ENCODE data around the gene PLET1.

Gene PLET1

DNA sequence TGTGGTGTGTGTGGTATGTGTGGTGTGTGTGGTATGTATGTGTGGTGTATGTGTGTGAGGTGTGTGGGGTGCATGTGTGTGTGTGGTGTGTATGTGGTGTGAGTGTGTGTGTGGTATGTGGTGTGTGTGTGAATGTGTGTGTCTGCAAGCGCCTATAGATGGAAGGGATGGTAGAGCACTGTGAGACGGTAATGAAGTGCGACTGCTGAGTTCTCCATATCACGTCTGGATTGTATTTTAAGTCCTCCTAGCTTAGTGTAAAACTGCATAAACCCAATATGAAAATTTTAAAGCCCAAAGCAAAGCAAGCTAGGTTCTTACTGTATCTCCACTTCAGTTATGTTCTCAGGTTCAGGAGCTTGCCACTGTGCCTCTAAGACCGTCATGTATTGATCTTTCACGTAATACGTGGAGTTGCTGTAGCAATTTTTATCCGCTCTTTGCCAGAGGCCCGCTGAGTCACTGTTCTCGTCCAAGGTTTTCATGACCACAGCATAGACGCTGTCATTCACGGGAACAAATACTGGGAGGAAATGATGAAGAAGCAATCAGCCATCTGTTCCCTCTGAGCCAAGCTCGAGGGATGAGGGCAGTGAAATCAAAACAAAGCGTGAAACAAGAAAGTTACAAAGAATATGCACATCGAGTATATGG lies 5.5 kb downstream of the PLET1 start:
- no peak for TF ChIP-seq CTCF (IDR thresholded peaks at IDR 0.05; ENCODE audit: control insufficient read depth, insufficient read depth, low read depth, low read length, missing control alignments)
- peak; percentile 53 for DNase-seq (ENCODE audit: low read depth)
- no peak overlapping the region for H3K4me3 ChIP-seq (ENCODE audit: control insufficient read depth, low read depth, low read length)

- DNase-seq (ENCODE audit: low read depth) = no peak
- no peak for TF ChIP-seq CTCF (IDR thresholded peaks at IDR 0.05; ENCODE audit: control insufficient read depth, insufficient read depth, low read depth, low read length, missing control alignments)
- H3K4me3 ChIP-seq (ENCODE audit: control insufficient read depth, low read depth, low read length) = no peak overlapping the region
These were observed 6.9 kb downstream of the PLET1 start for GRCh38 chr11:112253605-112254242.

- no peak for TF ChIP-seq CTCF (IDR thresholded peaks at IDR 0.05; ENCODE audit: control insufficient read depth, insufficient read depth, low read depth, low read length, missing control alignments)
- no peak overlapping the region for H3K4me3 ChIP-seq (ENCODE audit: control insufficient read depth, low read depth, low read length)
- DNase-seq (ENCODE audit: low read depth) = no peak
These were observed 10.6 kb downstream of the PLET1 start for GRCh38 chr11:112249871-112250610.

GRCh38 chr11:112248201-112248600 lies 12.5 kb downstream of the PLET1 start:
- no peak for TF ChIP-seq CTCF (IDR thresholded peaks at IDR 0.05; ENCODE audit: control insufficient read depth, insufficient read depth, low read depth, low read length, missing control alignments)
- DNase-seq (ENCODE audit: low read depth) = no peak
- H3K4me3 ChIP-seq (ENCODE audit: control insufficient read depth, low read depth, low read length) = no peak overlapping the region

- H3K4me3 ChIP-seq (ENCODE audit: control insufficient read depth, low read depth, low read length) = no peak overlapping the region
- no peak for TF ChIP-seq CTCF (IDR thresholded peaks at IDR 0.05; ENCODE audit: control insufficient read depth, insufficient read depth, low read depth, low read length, missing control alignments)
- no peak for DNase-seq (ENCODE audit: low read depth)
These were observed 13.5 kb downstream of the PLET1 start for GRCh38 chr11:112247201-112247600.

GRCh38 chr11:112241486-112241885 lies 19.2 kb downstream of the PLET1 start:
- peak; percentile 94 for DNase-seq (ENCODE audit: low read depth)
- no peak for TF ChIP-seq CTCF (IDR thresholded peaks at IDR 0.05; ENCODE audit: control insufficient read depth, insufficient read depth, low read depth, low read length, missing control alignments)
- H3K4me3 ChIP-seq (ENCODE audit: control insufficient read depth, low read depth, low read length) = no peak overlapping the region
